GM12878 (cell line): ENCODE measurements around the gene SPATA32. TPM values are rescaled to one million over a fixed set of nuclear protein-coding genes. Genes with fewer than 3 reads are reported as not detected.

ENCODE experiments used
- ATAC-seq: fragments of 200-7000 bp; cut with Tn5 transposase; 3 replicates; pipeline ENCODE4 v1.9.1; 2020; ENCODE audit warnings: mild to moderate bottlenecking, moderate library complexity
- BruUV-seq: library from RNA; stranded (reverse); fragments of 400-500 nt; replicated peaks from 2 replicates; lab custom pipeline; 2021; lab: Mats Ljungman, UMichigan
- CTCF ChIA-PET: fragments of 300-600 bp; sonication (Branson Sonifier 250); formaldehyde crosslinking; extraction: SDS; loops from one replicate; lab custom pipeline; 2021; ENCODE audit warnings: inconsistent platforms; lab: Yijun Ruan, JAX
- POLR2A ChIA-PET: fragments of 350-600 bp; formaldehyde crosslinking; extraction: SDS; loops from one replicate; lab custom pipeline; 2021; ENCODE audit warnings: inconsistent platforms; lab: Charles Lee
- RAD21 ChIA-PET: fragments of 300-600 bp; sonication (Branson Sonifier 250); formaldehyde crosslinking; loops from one replicate; lab custom pipeline; 2023; ENCODE audit warnings: antibody characterized with exemption; ENCODE audit not compliant: unreplicated experiment; lab: Charles Lee
- SMC1A ChIA-PET: fragments of 300-600 bp; sonication (Branson Sonifier 250); formaldehyde crosslinking; loops from one replicate; lab custom pipeline; 2023; ENCODE audit not compliant: unreplicated experiment, uncharacterized antibody; lab: Charles Lee
- DNase-seq: peaks from one replicate; pipeline ENCODE4 v3.0.0-alpha.2; 2011; ENCODE audit warnings: low read depth, low spot score
- FAIRE-seq: peaks from 3 replicates; lab custom pipeline; 2011; peaks lifted over from hg19 to GRCh38; lab: Jason Lieb, UNC
- H2AFZ ChIP-seq: 2 replicates; pipeline ENCODE4 v1.6.0; 2011; ENCODE audit warnings: low read depth, low read length, control low read depth; ENCODE audit not compliant: control insufficient read depth
- H3K27ac ChIP-seq: 2 replicates; pipeline ENCODE4 v1.5.1; 2011; ENCODE audit warnings: control low read depth; ENCODE audit not compliant: control insufficient read depth, insufficient read depth
- H3K27me3 ChIP-seq, 2 experiments: replicated peaks in 1 of 2; 2 replicates each; pipeline versions ENCODE4 v1.6.0 to v1.6.1; 2011; ENCODE audit warnings: low read length in 1 of 2; ENCODE audit not compliant: control insufficient read depth in 2 of 2, insufficient read depth in 2 of 2
- H3K36me3 ChIP-seq, 2 experiments: 2 replicates each; pipeline ENCODE4 v1.5.1; 2011; ENCODE audit warnings: low read length in 1 of 2; ENCODE audit not compliant: control insufficient read depth in 2 of 2, insufficient read depth in 2 of 2
- H3K4me1 ChIP-seq: 2 replicates; pipeline ENCODE4 v1.6.1; 2011; ENCODE audit warnings: mild to moderate bottlenecking, low read length, moderate library complexity, mixed read lengths; ENCODE audit not compliant: control insufficient read depth, insufficient read depth
- H3K4me2 ChIP-seq: 2 replicates; pipeline ENCODE4 v1.6.0; 2011; ENCODE audit warnings: control low read depth; ENCODE audit not compliant: control insufficient read depth, insufficient read depth
- H3K4me3 ChIP-seq: fragments of 200-600 bp; sonication (generic); 2 replicates; pipeline ENCODE4 v1.5.1; 2016
- H3K79me2 ChIP-seq: 2 replicates; pipeline ENCODE4 v1.6.0; 2011; ENCODE audit warnings: low read length; ENCODE audit not compliant: control insufficient read depth, insufficient read depth
- H3K9ac ChIP-seq: 2 replicates; pipeline ENCODE4 v1.8.0; 2011; ENCODE audit warnings: low read length, control low read depth, mixed read lengths; ENCODE audit not compliant: control insufficient read depth, insufficient read depth
- H3K9me3 ChIP-seq: replicated peaks from 3 replicates; pipeline ENCODE4 v1.5.1; 2011; ENCODE audit warnings: mild to moderate bottlenecking, low read length; ENCODE audit not compliant: control insufficient read depth, insufficient read depth
- H4K20me1 ChIP-seq: 2 replicates; pipeline ENCODE4 v1.6.0; 2011; ENCODE audit not compliant: control insufficient read depth, insufficient read depth
- BACH1 ChIP-seq: fragments of 450-650 bp; IDR thresholded peaks from 2 replicates; pipeline ENCODE4 v1.6.1; 2017; ENCODE audit warnings: mild to moderate bottlenecking, borderline replicate concordance
- CBFB ChIP-seq: IDR thresholded peaks from 2 replicates; pipeline ENCODE4 v1.6.1; 2016; ENCODE audit warnings: antibody characterized with exemption, low read depth
- CHD1 ChIP-seq: IDR thresholded peaks from 2 replicates; pipeline ENCODE4 v1.6.1; 2012; ENCODE audit warnings: low read depth, low read length, improper control_type of control experiment
- MEF2B ChIP-seq: fragments of 450-650 bp; IDR thresholded peaks from 2 replicates; pipeline ENCODE4 v1.6.1; 2018; ENCODE audit warnings: mild to moderate bottlenecking, moderate library complexity; ENCODE audit not compliant: partially characterized antibody, poor library complexity, severe bottlenecking
- MXI1 ChIP-seq: fragments of 150-350 bp; IDR thresholded peaks from 2 replicates; pipeline ENCODE4 v1.6.1; 2011; ENCODE audit warnings: low read depth, mild to moderate bottlenecking, inconsistent platforms, low read length, improper control_type of control experiment
- POLR2A ChIP-seq: IDR thresholded peaks from 2 replicates; pipeline ENCODE4 v1.6.1; 2011; ENCODE audit warnings: low read depth, mild to moderate bottlenecking, low read length
- POLR2AphosphoS5 ChIP-seq: IDR thresholded peaks from 2 replicates; pipeline ENCODE4 v1.6.1; 2011; ENCODE audit warnings: mild to moderate bottlenecking, low read length, inconsistent platforms
- RB1 ChIP-seq: fragments of 450-650 bp; formaldehyde crosslinking; IDR thresholded peaks from 2 replicates; pipeline ENCODE4 v1.6.1; 2017; ENCODE audit warnings: mild to moderate bottlenecking, borderline replicate concordance
- SMAD5 ChIP-seq: IDR thresholded peaks from 2 replicates; pipeline ENCODE4 v1.6.1; 2016; ENCODE audit warnings: antibody characterized with exemption, low read depth
- TCF12 ChIP-seq: IDR thresholded peaks from 2 replicates; pipeline ENCODE4 v1.6.1; 2011; ENCODE audit warnings: low read depth, mild to moderate bottlenecking, low read length
- ZNF384 ChIP-seq: IDR thresholded peaks from 2 replicates; pipeline ENCODE4 v1.6.1; 2012; ENCODE audit warnings: low read depth, mild to moderate bottlenecking, low read length, improper control_type of control experiment, borderline replicate concordance
- WGBS: methylation state at CpG from one replicate; pipeline ENCODE4 v1.1.6; 2016; ENCODE audit warnings: low lambda C conversion rate; ENCODE audit not compliant: insufficient replicate concordance, insufficient coverage; ENCODE audit errors: missing lambda C conversion rate; 5-methylcytosine and 5-hydroxymethylcytosine counted together
- in situ Hi-C: fragments of 300-500 bp; cut with MboI; formaldehyde crosslinking; loops from 9 replicates; pipeline ENCODE4 v1.14.3; 2018; ENCODE audit warnings: mixed read lengths
- intact Hi-C: fragments of 100-400 bp; cut with micrococcal nuclease; formaldehyde crosslinking; loops from one replicate; pipeline ENCODE4 v1.14.2; 2022; ENCODE audit not compliant: unreplicated experiment
- polyA plus RNA-seq, 11 experiments: library from polyadenylated mRNA; depleted of rRNA in 4 of 11; unstranded in 6 of 11; stranded (reverse) in 5 of 11; fragments of >200 nt; fragmentation: Nextera tagmentation in 4 of 11; fragmentation: Illumina TruSeq in 1 of 11; extraction: Ambion mirVana in 4 of 11; extraction: Trizol in 1 of 11; gene quantifications; 1 replicate in 1 of 11; 2 replicates in 10 of 11; pipeline versions ENCODE4 v1.2.1 to v1.2.3, GENCODE V29; 2011 to 2016; ENCODE audit warnings: inconsistent platforms in 2 of 11, missing spikeins in 2 of 11, low read depth in 1 of 11
- total RNA-seq, 4 experiments: library from RNA; depleted of rRNA in 3 of 4; stranded (reverse); fragments of >200 nt in 3 of 4; fragmentation: Illumina TruSeq in 1 of 4; extraction: Trizol in 1 of 4; gene quantifications; 2 replicates each; pipeline versions ENCODE4 v1.2.1 to v1.2.3, GENCODE V29; 2013 to 2021

SPATA32 gene
- total and polyA plus RNA-seq, 10 of the 15 experiments (the other 5 are each of a cell fraction or from before 2014, with no cell fraction given): 0.03 to 0.35 (median 0.11) TPM; not detected in 3

DNA sequence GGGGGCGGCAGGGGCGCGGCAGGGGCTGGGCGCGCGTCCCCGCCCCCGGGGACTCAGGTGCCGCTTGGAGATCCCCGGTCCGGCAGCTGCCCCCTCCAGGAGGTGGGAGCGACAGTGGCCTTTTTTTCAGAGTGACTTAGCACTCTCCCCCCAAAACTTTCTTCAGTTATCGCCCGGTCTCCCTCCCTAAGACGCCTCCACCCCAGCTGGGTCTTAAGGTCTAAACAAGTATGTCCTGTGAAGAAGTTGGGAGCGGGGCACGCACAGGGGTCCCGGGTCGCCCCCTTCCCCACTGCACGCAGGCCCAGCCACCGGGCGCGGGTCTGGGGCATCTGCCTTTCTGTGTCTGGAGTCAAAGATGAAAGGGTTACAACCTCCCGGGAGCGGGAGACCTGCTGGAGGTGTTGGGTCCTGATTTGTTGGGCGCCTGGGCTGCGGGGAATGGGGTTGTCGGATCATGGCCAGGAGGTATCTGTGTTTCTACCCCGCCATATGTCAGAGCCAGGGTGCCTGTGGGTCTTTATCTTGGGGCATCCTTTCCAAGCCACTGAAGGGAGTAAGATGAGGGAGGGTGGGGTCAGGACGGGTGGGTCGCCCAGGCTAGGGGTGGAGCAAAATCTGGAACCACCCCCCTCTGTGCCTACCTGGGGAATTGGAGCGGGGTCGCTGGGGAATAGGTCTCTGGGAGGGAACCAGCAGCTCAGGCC is 39.5 kb downstream of the SPATA32 start:
- intact Hi-C loops: loop anchor here (5.0 kb wide), 1 partner anchor 55 kb away; no protein-coding TSS in a partner anchor
- CTCF ChIA-PET: interaction anchor here (1.0 to 10.0 kb wide), 7 partner anchors 11 to 165 kb away, joined by 4 to 429 read pairs (median 8); partner anchors contain the start of gene ACBD4

More for the DNA sequence above, 39.5 kb downstream of the SPATA32 start:
- Histone ChIP-seq H3K27ac (peak overlapping the region; percentile 100), H3K9me3 (no peaks in the 10 kb centered on the region), H4K20me1 (no peaks in the 10 kb centered on the region), H3K4me3 (peak overlapping the region; percentile 89), H3K27me3 (no peaks in the 10 kb centered on the region), H3K9ac (peak overlapping the region; percentile 92), H3K36me3 (no peaks in the 10 kb centered on the region), H2AFZ (no peak overlapping the region; the same call in 1 of the 2 replicates), H3K79me2 (peaks cover 62% of the 10 kb centered on the region), H3K4me1 (peaks cover 45% of the 10 kb centered on the region), H3K4me2 (peak overlapping the region; percentile 100)
- POLR2A ChIA-PET: interaction anchor here (1.0 to 11.4 kb wide), 7 partner anchors 8 to 191 kb away, joined by 3 to 140 read pairs (median 5); partner anchors contain the start of genes HEXIM1, HEXIM2 and MAP3K14
- DNase-seq (no peak), FAIRE-seq (no peak), ATAC-seq (peak; percentile 1; the same call in 1 of the 3 replicates)
- WGBS: under 1% methylated on average over 25 of the region's 33 CpGs
- RAD21 ChIA-PET: interaction anchor here (0.8 to 5.8 kb wide), 7 partner anchors 10 to 191 kb away, joined by 3 to 225 read pairs (median 3); no protein-coding TSS in a partner anchor
- no TSS peak for BruUV-seq
- SMC1A ChIA-PET: interaction anchor here (1.1 to 6.4 kb wide), 6 partner anchors 10 to 165 kb away, joined by 3 to 66 read pairs (median 7); partner anchors contain the start of gene ACBD4
- in situ Hi-C loops: no loop called here
- TF ChIP-seq MEF2B (peak; percentile 20), BACH1 (0 out of 2 replicates have a peak, but pooled peaks have one; percentile 33), CHD1 (0 out of 2 replicates have a peak, but pooled peaks have one; percentile 25), POLR2A (peak; percentile 55), TCF12 (no peak), CBFB (0 out of 2 replicates have a peak, but pooled peaks have one; percentile 27), ZNF384 (0 out of 2 replicates have a peak, but pooled peaks have one; percentile 13), RB1 (no peak), SMAD5 (0 out of 2 replicates have a peak, but pooled peaks have one; percentile 21), MXI1 (peak; percentile 40; the same call in 1 of the 2 replicates), POLR2AphosphoS5 (peak; percentile 33; the same call in 1 of the 2 replicates)
